H9 (cell line): Measurements from ENCODE around the gene TSPAN18. TPM values are rescaled to one million over a fixed set of nuclear protein-coding genes. Genes with fewer than 3 reads are reported as not detected.

Experiments used
- DNase-seq: peaks from one replicate; pipeline ENCODE4 v3.0.0-alpha.2; 2017
- H2AFZ ChIP-seq: one replicate; pipeline ENCODE4 v1.6.1; 2013; ENCODE audit warnings: mild to moderate bottlenecking, low read length, control low read depth, moderate library complexity
- H2AK5ac ChIP-seq: 2 replicates; pipeline ENCODE4 v1.6.1; 2013; ENCODE audit warnings: low read length, control low read depth, mixed read lengths; ENCODE audit not compliant: insufficient read length
- H2BK120ac ChIP-seq: one replicate; pipeline ENCODE4 v1.6.1; 2013; ENCODE audit warnings: low read depth, mild to moderate bottlenecking, low read length, control low read depth, inconsistent platforms; ENCODE audit not compliant: poor library complexity, severe bottlenecking
- H2BK12ac ChIP-seq: 2 replicates; pipeline ENCODE4 v1.6.1; 2013; ENCODE audit warnings: low read length, control low read depth, mixed read lengths, low read depth; ENCODE audit not compliant: insufficient read length
- H2BK15ac ChIP-seq: 2 replicates; pipeline ENCODE4 v1.6.1; 2013; ENCODE audit warnings: low read depth, low read length, control low read depth
- H2BK20ac ChIP-seq: one replicate; pipeline ENCODE4 v1.6.1; 2013; ENCODE audit warnings: low read depth, mild to moderate bottlenecking, low read length, control low read depth, inconsistent platforms; ENCODE audit not compliant: poor library complexity, severe bottlenecking
- H2BK5ac ChIP-seq: 2 replicates; pipeline ENCODE4 v1.6.1; 2013; ENCODE audit warnings: low read length, control low read depth, mixed read lengths; ENCODE audit not compliant: insufficient read length
- H3K14ac ChIP-seq: 2 replicates; pipeline ENCODE4 v1.6.1; 2013; ENCODE audit warnings: low read length, control low read depth; ENCODE audit not compliant: insufficient read depth
- H3K18ac ChIP-seq: 2 replicates; pipeline ENCODE4 v1.6.1; 2013; ENCODE audit warnings: low read depth, mild to moderate bottlenecking, mixed read lengths, low read length, control low read depth; ENCODE audit not compliant: insufficient read length
- H3K23ac ChIP-seq: 2 replicates; pipeline ENCODE4 v1.6.1; 2013; ENCODE audit warnings: low read length, control low read depth, mixed read lengths, low read depth; ENCODE audit not compliant: insufficient read length
- H3K23me2 ChIP-seq: 2 replicates; pipeline ENCODE4 v1.6.1; 2013; ENCODE audit warnings: low read depth, mild to moderate bottlenecking, mixed read lengths, low read length, control low read depth; ENCODE audit not compliant: insufficient read length, poor library complexity, severe bottlenecking
- H3K27ac ChIP-seq: 2 replicates; pipeline ENCODE4 v1.5.1; 2013; ENCODE audit warnings: low read length, control low read depth, mixed read lengths, low read depth; ENCODE audit not compliant: insufficient read length
- H3K27me3 ChIP-seq: 2 replicates; pipeline ENCODE4 v1.6.1; 2013; ENCODE audit warnings: low read length, control low read depth, inconsistent platforms; ENCODE audit not compliant: insufficient read depth
- H3K4ac ChIP-seq: 2 replicates; pipeline ENCODE4 v1.6.1; 2013; ENCODE audit warnings: low read depth, mild to moderate bottlenecking, control low read depth, inconsistent platforms, low read length, moderate library complexity
- H3K4me1 ChIP-seq: 2 replicates; pipeline ENCODE4 v1.6.1; 2013; ENCODE audit warnings: low read length, control low read depth, inconsistent platforms; ENCODE audit not compliant: insufficient read depth
- H3K4me2 ChIP-seq: 2 replicates; pipeline ENCODE4 v1.6.1; 2013; ENCODE audit warnings: low read length, control low read depth, mixed read lengths; ENCODE audit not compliant: insufficient read length, insufficient read depth
- H3K56ac ChIP-seq: 2 replicates; pipeline ENCODE4 v1.6.1; 2013; ENCODE audit warnings: low read depth, mild to moderate bottlenecking, mixed read lengths, low read length, control low read depth; ENCODE audit not compliant: insufficient read length
- H3K79me1 ChIP-seq: 2 replicates; pipeline ENCODE4 v1.6.1; 2013; ENCODE audit warnings: low read depth, mild to moderate bottlenecking, moderate library complexity, low read length, control low read depth, inconsistent platforms; ENCODE audit not compliant: insufficient read depth, poor library complexity, severe bottlenecking
- H3K79me2 ChIP-seq: 2 replicates; pipeline ENCODE4 v1.6.1; 2013; ENCODE audit warnings: low read length, control low read depth, inconsistent platforms; ENCODE audit not compliant: insufficient read depth
- H3K9ac ChIP-seq: 2 replicates; pipeline ENCODE4 v1.6.1; 2013; ENCODE audit warnings: low read length, control low read depth, mixed read lengths; ENCODE audit not compliant: insufficient read length; ENCODE audit errors: extremely low read depth
- H3K9me3 ChIP-seq: one replicate; pipeline ENCODE4 v1.6.1; 2013; ENCODE audit warnings: low read depth, low read length, inconsistent platforms; ENCODE audit not compliant: control insufficient read depth
- H3T11ph ChIP-seq: one replicate; pipeline ENCODE4 v1.6.1; 2013; ENCODE audit warnings: mild to moderate bottlenecking, low read length, control low read depth, inconsistent platforms
- H4K20me1 ChIP-seq: one replicate; pipeline ENCODE4 v1.6.1; 2013; ENCODE audit not compliant: control insufficient read depth, insufficient read length, insufficient read depth
- H4K5ac ChIP-seq: 2 replicates; pipeline ENCODE4 v1.6.1; 2013; ENCODE audit warnings: low read depth, mild to moderate bottlenecking, mixed read lengths, low read length, control low read depth; ENCODE audit not compliant: insufficient read length
- H4K8ac ChIP-seq: replicated peaks from 2 replicates; pipeline ENCODE4 v1.6.1; 2013; ENCODE audit warnings: low read length, control low read depth, mixed read lengths, low read depth; ENCODE audit not compliant: insufficient read length
- H4K91ac ChIP-seq: 2 replicates; pipeline ENCODE4 v1.6.1; 2013; ENCODE audit warnings: low read depth, mild to moderate bottlenecking, moderate library complexity, mixed read lengths, low read length, control low read depth; ENCODE audit not compliant: insufficient read length
- H3K27ac Mint-ChIP-seq, 3 experiments: 2 replicates in 2 of 3; 3 replicates in 1 of 3; pipeline ENCODE4 v1.8.0; 2020 to 2021; ENCODE audit warnings: mixed read lengths in 3 of 3, mild to moderate bottlenecking in 1 of 3, moderate library complexity in 1 of 3
- H3K27me3 Mint-ChIP-seq: 2 replicates; pipeline ENCODE4 v1.8.0; 2021; ENCODE audit warnings: low read depth, mild to moderate bottlenecking, moderate library complexity, mixed read lengths
- H3K36me3 Mint-ChIP-seq, 3 experiments: 2 replicates in 2 of 3; 3 replicates in 1 of 3; pipeline ENCODE4 v1.8.0; 2020 to 2021; ENCODE audit warnings: low read depth in 3 of 3, mixed read lengths in 3 of 3; ENCODE audit not compliant: insufficient read depth in 1 of 3
- H3K4me1 Mint-ChIP-seq, 2 experiments: 2 replicates each; pipeline ENCODE4 v1.8.0; 2020; ENCODE audit warnings: mixed read lengths in 2 of 2
- H3K4me3 Mint-ChIP-seq, 2 experiments: 2 replicates in 1 of 2; 3 replicates in 1 of 2; pipeline ENCODE4 v1.8.0; 2020 to 2021; ENCODE audit warnings: mild to moderate bottlenecking in 2 of 2, mixed read lengths in 2 of 2, moderate library complexity in 1 of 2
- H3K9me3 Mint-ChIP-seq, 2 experiments: 2 replicates in 1 of 2; 3 replicates in 1 of 2; pipeline ENCODE4 v1.8.0; 2020; ENCODE audit warnings: mild to moderate bottlenecking in 2 of 2, mixed read lengths in 2 of 2, moderate library complexity in 1 of 2
- CTCF ChIP-seq: fragments of 200-600 bp; sonication (generic); conservative IDR thresholded peaks from 3 replicates; pipeline ENCODE4 v1.8.0; 2021; ENCODE audit warnings: antibody characterized with exemption, mild to moderate bottlenecking
- WGBS: extraction: QIAGEN DNeasy Blood & Tissue Kit; methylation state at CpG from one replicate; pipeline ENCODE4 v1.1.7; 2013; ENCODE audit warnings: missing lambda C conversion rate, low lambda C conversion rate, mixed read lengths; ENCODE audit not compliant: insufficient read length; ENCODE audit errors: extremely low coverage; 5-methylcytosine and 5-hydroxymethylcytosine counted together
- total RNA-seq: library from RNA; stranded (reverse); gene quantifications from 2 replicates; pipeline ENCODE4 v1.2.1, GENCODE V29; 2021

TSPAN18 gene
- total RNA-seq, 1 experiment from 2014 or later = 25.3 TPM

GRCh38 chr11:44835938-44836337 lies 109.2 kb downstream of the TSPAN18 start:
- Histone ChIP-seq H2AK5ac (no peak overlapping the region), H2BK15ac (no peak overlapping the region), H3K27me3 (no peaks in the 10 kb centered on the region), H4K91ac (no peak overlapping the region), H3K79me2 (no peaks in the 10 kb centered on the region), H2BK20ac (no peak overlapping the region), H2BK12ac (no peak overlapping the region), H2BK5ac (no peak overlapping the region), H3K23ac (no peak overlapping the region), H3K56ac (no peak overlapping the region), H2AFZ (no peak overlapping the region), H3K9ac (no peak overlapping the region), H3K4ac (no peak overlapping the region), H3K23me2 (no peaks in the 10 kb centered on the region), H4K20me1 (peaks cover 2% of the 10 kb centered on the region), H4K8ac (no peak overlapping the region), H4K5ac (no peak overlapping the region), H3K9me3 (no peaks in the 10 kb centered on the region), H3T11ph (no peak overlapping the region), H2BK120ac (no peak overlapping the region), H3K14ac (no peak overlapping the region), H3K27ac (no peak overlapping the region), H3K79me1 (no peaks in the 10 kb centered on the region), H3K18ac (no peak overlapping the region), H3K4me2 (no peak overlapping the region), H3K4me1 (peaks cover 16% of the 10 kb centered on the region; the same call in 1 of the 2 replicates)
- no peak for TF ChIP-seq CTCF
- Mint-ChIP-seq H3K4me3 (no peak overlapping the region), H3K27me3 (peaks cover 21% of the 10 kb centered on the region), H3K9me3 (peaks cover 5 to 11% of the 10 kb centered on the region in 2 experiments), H3K4me1 (peaks cover 71% of the 10 kb centered on the region in 2 experiments), H3K27ac (no peak overlapping the region), H3K36me3 (peaks cover 0 to 12% (median 6%) of the 10 kb centered on the region in 3 experiments; a peak in 4 of 7 replicates)
- no peak for DNase-seq
- WGBS = no CpG with 5 or more reads among the region's 4 CpGs
